Right lobe of liver (tissue), 4 donors: ENCODE results near the gene DBH.

Experiments used
- CTCF ChIP-seq, 4 donors: fragments of 200-600 bp in 3 of 4; fragments of 450-650 bp in 1 of 4; IDR thresholded peaks; one replicate each; pipeline versions ENCODE4 v1.5.1 to v1.8.0; 2016 to 2022; ENCODE audit warnings: antibody characterized with exemption in 4 of 4, mild to moderate bottlenecking in 2 of 4
- POLR2A ChIP-seq: fragments of 450-650 bp; IDR thresholded peaks from one replicate; pipeline ENCODE4 v1.6.1; 2017; ENCODE audit warnings: antibody characterized with exemption, mild to moderate bottlenecking
- donor health status: DM: no; HTN: no; CAD: no.
- donor health status: DM: no; HTN: no; CAD: no.
- donor health status: DM: no; HTN: yes; CAD: no.

GRCh38 chr9:133629221-133630110 is 6.7 kb upstream of the DBH start:
- TF ChIP-seq CTCF (IDR thresholded peaks at IDR 0.05) (no peak), POLR2A (no peak)
